Upper lobe of right lung (tissue), 1 donor: ENCODE results near the gene GUCY1A1. TPM values are rescaled to one million over a fixed set of nuclear protein-coding genes. Genes with fewer than 3 reads are reported as not detected.
A peak's percentile ranks its signal among the peaks of the same experiment; 100 is the strongest.

Experiments used
- ATAC-seq: fragments of 200-7000 bp; cut with Tn5 transposase; one replicate; pipeline ENCODE4 v1.9.1; 2020; ENCODE audit warnings: mild to moderate bottlenecking, moderate library complexity
- DNase-seq: peaks from one replicate; pipeline ENCODE4 v3.0.0-alpha.2; 2020
- H3K27ac ChIP-seq: fragments of 200-600 bp; one replicate; pipeline ENCODE4 v1.8.0; 2022
- H3K27me3 ChIP-seq: fragments of 200-600 bp; one replicate; pipeline ENCODE4 v1.8.0; 2022; ENCODE audit warnings: mild to moderate bottlenecking
- H3K36me3 ChIP-seq: fragments of 200-600 bp; one replicate; pipeline ENCODE4 v1.8.0; 2022
- H3K4me1 ChIP-seq: fragments of 200-600 bp; one replicate; pipeline ENCODE4 v1.8.0; 2022
- H3K4me3 ChIP-seq: fragments of 200-600 bp; one replicate; pipeline ENCODE4 v1.8.0; 2022; ENCODE audit warnings: mild to moderate bottlenecking
- H3K9me3 ChIP-seq: fragments of 200-600 bp; one replicate; pipeline ENCODE4 v1.8.0; 2022
- intact Hi-C: fragments of 100-400 bp; cut with DNase I; formaldehyde crosslinking; loops from one replicate; pipeline ENCODE4 v1.11.0; 2022
- long read RNA-seq: library from polyadenylated mRNA; unstranded; transcript quantifications from one replicate; pipeline ENCODE4 v2.0.0, GENCODE V29; 2021
- total RNA-seq: library from RNA; stranded (reverse); fragmentation: NEBNext Ultra II Directional; extraction: Animal tissue kit (Norgen Biotek cat#: 25700); gene quantifications from one replicate; pipeline ENCODE4 v1.2.1, GENCODE V29; 2021
- TF ChIP-seq, protein P1 (sequence below): fragments of 200-600 bp; IDR thresholded peaks from one replicate; pipeline ENCODE4 v1.8.0; 2022; ENCODE audit warnings: antibody characterized with exemption
- donor health status: DM: no; HTN: yes; CAD: no; lungs with severe emphysema.

Gene GUCY1A1, protein sequence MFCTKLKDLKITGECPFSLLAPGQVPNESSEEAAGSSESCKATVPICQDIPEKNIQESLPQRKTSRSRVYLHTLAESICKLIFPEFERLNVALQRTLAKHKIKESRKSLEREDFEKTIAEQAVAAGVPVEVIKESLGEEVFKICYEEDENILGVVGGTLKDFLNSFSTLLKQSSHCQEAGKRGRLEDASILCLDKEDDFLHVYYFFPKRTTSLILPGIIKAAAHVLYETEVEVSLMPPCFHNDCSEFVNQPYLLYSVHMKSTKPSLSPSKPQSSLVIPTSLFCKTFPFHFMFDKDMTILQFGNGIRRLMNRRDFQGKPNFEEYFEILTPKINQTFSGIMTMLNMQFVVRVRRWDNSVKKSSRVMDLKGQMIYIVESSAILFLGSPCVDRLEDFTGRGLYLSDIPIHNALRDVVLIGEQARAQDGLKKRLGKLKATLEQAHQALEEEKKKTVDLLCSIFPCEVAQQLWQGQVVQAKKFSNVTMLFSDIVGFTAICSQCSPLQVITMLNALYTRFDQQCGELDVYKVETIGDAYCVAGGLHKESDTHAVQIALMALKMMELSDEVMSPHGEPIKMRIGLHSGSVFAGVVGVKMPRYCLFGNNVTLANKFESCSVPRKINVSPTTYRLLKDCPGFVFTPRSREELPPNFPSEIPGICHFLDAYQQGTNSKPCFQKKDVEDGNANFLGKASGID
- 76.0 TPM for total RNA-seq
- long read RNA-seq, full-length matches to known transcripts = 23 of 127 reads
- long read RNA-seq, partial matches to known transcripts = 90 of 127 reads
- long read RNA-seq, other reads (novel, unspliced or antisense) = 14 of 127 reads

DNA sequence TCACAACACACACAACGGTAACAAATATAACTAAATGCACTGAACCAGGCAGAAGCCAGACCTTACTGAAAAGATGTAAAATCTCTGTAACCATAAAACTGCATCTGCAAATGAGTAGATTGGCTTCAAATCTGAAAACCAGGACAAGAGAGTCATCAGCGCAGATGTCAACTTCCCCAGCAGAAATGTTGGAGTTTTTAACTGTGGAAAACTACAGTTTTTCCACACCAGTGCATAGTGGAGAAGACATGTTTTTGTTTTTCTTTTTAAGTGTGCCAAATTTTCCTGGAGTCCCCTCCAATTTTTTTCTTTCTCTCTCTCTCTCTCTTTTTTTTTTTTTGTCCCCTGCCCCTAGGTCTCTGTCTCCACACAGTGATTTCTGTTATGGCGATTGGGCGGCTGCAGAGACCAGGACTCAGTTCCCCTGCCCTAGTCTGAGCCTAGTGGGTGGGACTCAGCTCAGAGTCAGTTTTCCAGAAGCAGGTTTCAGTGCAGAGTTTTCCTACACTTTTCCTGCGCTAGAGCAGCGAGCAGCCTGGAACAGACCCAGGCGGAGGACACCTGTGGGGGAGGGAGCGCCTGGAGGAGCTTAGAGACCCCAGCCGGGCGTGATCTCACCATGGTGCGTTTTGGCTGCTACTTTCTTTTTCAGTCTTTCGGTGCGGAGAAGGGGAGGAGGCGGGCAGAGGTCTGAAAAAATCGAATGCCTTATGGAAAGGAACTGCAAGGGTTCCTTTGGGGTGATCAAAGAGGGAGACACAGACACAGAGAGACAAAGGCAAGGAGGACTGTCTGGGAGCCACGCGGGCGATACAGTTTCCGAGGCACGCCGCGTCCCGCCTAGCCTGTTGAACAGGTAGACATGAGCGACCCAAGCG, at the start of gene GUCY1A1:
TSS of gene GUCY1A1 (plus strand) at position 505 of the 878 bp plus-strand sequence. CDS start 30,020 bp downstream, outside the sequence.
- TF ChIP-seq, protein P1, sequence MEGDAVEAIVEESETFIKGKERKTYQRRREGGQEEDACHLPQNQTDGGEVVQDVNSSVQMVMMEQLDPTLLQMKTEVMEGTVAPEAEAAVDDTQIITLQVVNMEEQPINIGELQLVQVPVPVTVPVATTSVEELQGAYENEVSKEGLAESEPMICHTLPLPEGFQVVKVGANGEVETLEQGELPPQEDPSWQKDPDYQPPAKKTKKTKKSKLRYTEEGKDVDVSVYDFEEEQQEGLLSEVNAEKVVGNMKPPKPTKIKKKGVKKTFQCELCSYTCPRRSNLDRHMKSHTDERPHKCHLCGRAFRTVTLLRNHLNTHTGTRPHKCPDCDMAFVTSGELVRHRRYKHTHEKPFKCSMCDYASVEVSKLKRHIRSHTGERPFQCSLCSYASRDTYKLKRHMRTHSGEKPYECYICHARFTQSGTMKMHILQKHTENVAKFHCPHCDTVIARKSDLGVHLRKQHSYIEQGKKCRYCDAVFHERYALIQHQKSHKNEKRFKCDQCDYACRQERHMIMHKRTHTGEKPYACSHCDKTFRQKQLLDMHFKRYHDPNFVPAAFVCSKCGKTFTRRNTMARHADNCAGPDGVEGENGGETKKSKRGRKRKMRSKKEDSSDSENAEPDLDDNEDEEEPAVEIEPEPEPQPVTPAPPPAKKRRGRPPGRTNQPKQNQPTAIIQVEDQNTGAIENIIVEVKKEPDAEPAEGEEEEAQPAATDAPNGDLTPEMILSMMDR = peak; percentile 9
- H3K4me3 ChIP-seq = peak within 1 kb of the TSS; percentile 70
- peaks cover 23% of the 10 kb centered on the region for H3K4me1 ChIP-seq
- H3K27ac ChIP-seq = peak within 1 kb of the TSS; percentile 90
- H3K36me3 ChIP-seq = no peaks in the 10 kb centered on the region
- H3K9me3 ChIP-seq = no peaks in the 10 kb centered on the region
- ATAC-seq (peak; percentile 48), DNase-seq (peak; percentile 71)
- intact Hi-C loops = no loop called here
- no peaks in the 10 kb centered on the region for H3K27me3 ChIP-seq

DNA sequence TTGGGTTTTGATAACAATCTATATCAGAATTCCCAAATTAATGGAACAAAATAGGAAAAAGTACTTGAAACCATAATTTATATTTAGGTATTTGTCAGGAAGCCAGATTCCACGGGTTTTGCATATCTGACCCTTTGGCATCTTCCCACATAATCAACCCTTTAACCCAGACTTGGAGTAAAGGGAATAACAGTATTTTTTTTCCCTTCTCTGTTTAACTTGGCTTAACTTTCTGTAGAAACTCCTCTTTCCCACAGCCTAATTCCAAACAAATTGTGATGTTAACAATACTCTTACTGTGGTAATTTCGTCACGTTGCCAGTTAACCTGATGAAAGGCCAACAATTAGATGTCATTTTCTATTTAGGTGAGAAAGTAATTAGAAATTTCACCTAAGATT, 49.4 kb upstream of the GUCY1A1 start:
- H3K27ac ChIP-seq = no peak overlapping the region
- H3K4me1 ChIP-seq = no peaks in the 10 kb centered on the region
- H3K36me3 ChIP-seq = no peaks in the 10 kb centered on the region
- TF ChIP-seq, protein P1 = no peak
- H3K27me3 ChIP-seq = no peaks in the 10 kb centered on the region
- intact Hi-C loops = no loop called here
- peaks cover 4% of the 10 kb centered on the region for H3K9me3 ChIP-seq
- ATAC-seq (no peak), DNase-seq (no peak)
- H3K4me3 ChIP-seq = no peak overlapping the region

DNA sequence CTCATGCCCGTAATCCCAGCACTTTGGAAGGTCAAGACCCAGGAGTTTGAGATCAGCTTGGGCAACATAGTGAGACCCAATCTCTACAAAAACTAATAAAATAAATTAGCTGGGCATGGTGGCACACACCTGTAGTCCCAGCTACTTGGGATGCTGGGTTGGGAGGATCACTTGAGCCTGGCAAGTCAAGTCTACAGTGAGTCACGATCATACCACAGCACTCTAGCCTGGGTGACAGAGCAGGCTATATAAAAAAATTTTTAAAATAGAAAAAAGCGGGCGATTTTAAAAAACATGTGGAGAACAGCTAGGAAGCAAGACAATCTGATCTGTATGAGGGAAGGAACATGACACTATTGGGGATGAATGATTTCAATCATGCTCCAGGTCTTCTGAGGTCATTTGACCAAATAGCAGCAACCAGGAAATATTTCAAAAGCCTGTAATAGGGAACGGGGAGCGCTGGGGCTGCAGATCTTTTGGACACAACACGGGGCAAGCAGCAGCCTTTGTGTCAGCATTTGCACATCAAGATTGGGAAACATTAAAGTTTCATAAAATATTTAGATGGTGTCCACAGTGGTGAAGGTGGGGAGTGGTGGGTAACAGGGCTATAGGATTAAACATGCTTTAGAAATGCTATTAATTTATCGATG, 48.3 kb upstream of the GUCY1A1 start:
- Histone ChIP-seq H3K27ac (no peak overlapping the region), H3K36me3 (no peaks in the 10 kb centered on the region), H3K9me3 (peaks cover 4% of the 10 kb centered on the region), H3K4me1 (no peaks in the 10 kb centered on the region), H3K4me3 (no peak overlapping the region), H3K27me3 (no peaks in the 10 kb centered on the region)
- intact Hi-C loops = no loop called here
- DNase-seq (no peak), ATAC-seq (no peak)
- TF ChIP-seq, protein P1 = no peak

DNA sequence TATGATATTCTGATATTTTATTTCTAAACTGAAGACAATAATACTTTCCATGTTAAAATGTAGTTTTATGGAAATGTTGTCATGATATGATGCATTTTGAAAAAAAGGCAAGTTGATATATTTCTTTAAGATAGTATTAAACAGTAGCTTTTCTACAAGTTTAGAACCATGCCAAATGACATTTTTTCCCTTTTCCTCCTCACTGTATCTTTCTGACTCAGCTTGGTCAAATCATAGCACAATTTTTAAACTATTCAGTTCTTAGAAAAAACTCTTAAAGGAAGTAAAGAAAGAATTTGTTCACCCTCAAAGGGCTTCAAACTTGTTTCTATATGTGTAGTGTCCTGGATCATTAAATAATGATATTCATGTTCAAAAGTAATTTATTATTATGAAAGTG, 46.0 kb upstream of the GUCY1A1 start:
- Histone ChIP-seq H3K4me1 (no peaks in the 10 kb centered on the region), H3K27ac (no peak overlapping the region), H3K27me3 (no peaks in the 10 kb centered on the region), H3K9me3 (peaks cover 4% of the 10 kb centered on the region), H3K4me3 (no peak overlapping the region), H3K36me3 (no peaks in the 10 kb centered on the region)
- TF ChIP-seq, protein P1 = no peak
- DNase-seq = no peak
- ATAC-seq = no peak
- intact Hi-C loops = no loop called here

DNA sequence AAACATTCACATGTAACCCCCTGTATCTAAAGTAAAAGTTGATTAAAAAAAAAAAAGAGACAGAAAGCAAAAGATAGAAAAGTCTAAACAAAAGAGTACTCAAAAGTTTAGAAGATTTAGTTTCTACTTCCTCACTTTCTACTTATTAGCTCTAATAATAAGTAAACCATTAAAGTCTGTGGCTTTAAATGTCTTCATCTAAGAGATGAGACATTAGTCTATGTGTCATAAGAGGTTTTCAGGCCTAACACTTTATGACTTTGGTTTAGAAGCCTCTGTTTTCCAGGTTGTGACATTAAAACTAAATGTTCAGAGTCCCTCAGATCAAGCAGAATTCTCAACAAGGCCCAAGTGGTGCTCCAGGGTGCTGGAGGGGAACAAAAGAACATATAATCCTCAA, 42.2 kb upstream of the GUCY1A1 start:
- intact Hi-C loops = no loop called here
- ATAC-seq = no peak
- no peaks in the 10 kb centered on the region for H3K36me3 ChIP-seq
- H3K27ac ChIP-seq = no peak overlapping the region
- H3K4me1 ChIP-seq = no peaks in the 10 kb centered on the region
- TF ChIP-seq, protein P1 = no peak
- H3K4me3 ChIP-seq = no peak overlapping the region
- H3K27me3 ChIP-seq = no peaks in the 10 kb centered on the region
- no peak for DNase-seq
- no peaks in the 10 kb centered on the region for H3K9me3 ChIP-seq
